IMR-90 (cell line): ENCODE measurements around the gene CARMIL1. TPM values are rescaled to one million over a fixed set of nuclear protein-coding genes. Genes with fewer than 3 reads are reported as not detected.

Experiments used
- ATAC-seq: fragments of 200-7000 bp; cut with Tn5 transposase; 2 replicates; pipeline ENCODE4 v1.9.1; 2020; ENCODE audit warnings: low read depth, mild to moderate bottlenecking, moderate library complexity
- BruUV-seq: library from RNA; stranded (reverse); fragments of 400-500 nt; replicated peaks from 2 replicates; lab custom pipeline; 2021; lab: Mats Ljungman, UMichigan
- CTCF ChIA-PET: fragments of 300-600 bp; formaldehyde crosslinking; extraction: SDS; loops from one replicate; lab custom pipeline; 2021; ENCODE audit warnings: antibody characterized with exemption; lab: Yijun Ruan, JAX
- POLR2A ChIA-PET: fragments of 300-600 bp; sonication (Branson Sonifier 250); formaldehyde crosslinking; loops from one replicate; lab custom pipeline; 2022; ENCODE audit warnings: antibody characterized with exemption; ENCODE audit not compliant: unreplicated experiment; lab: Charles Lee
- DNase-seq: peaks from one replicate; pipeline ENCODE4 v3.0.0; 2013
- H2AFZ ChIP-seq: replicated peaks from 2 replicates; pipeline ENCODE3; 2013; ENCODE audit warnings: low read length, mild to moderate bottlenecking; ENCODE audit not compliant: poor library complexity
- H2AK5ac ChIP-seq: 2 replicates; pipeline ENCODE4 v1.6.1; 2013; ENCODE audit warnings: low read depth, low read length, inconsistent platforms
- H2AK9ac ChIP-seq: replicated peaks from 2 replicates; pipeline ENCODE3; 2013; ENCODE audit warnings: mild to moderate bottlenecking, low read depth, low read length, moderate library complexity; ENCODE audit not compliant: poor library complexity
- H2BK120ac ChIP-seq: 2 replicates; pipeline ENCODE4 v1.6.1; 2013; ENCODE audit warnings: low read depth, low read length, inconsistent platforms
- H2BK15ac ChIP-seq: 3 replicates; pipeline ENCODE4 v1.6.1; 2013; ENCODE audit warnings: low read depth, low read length, inconsistent platforms
- H2BK20ac ChIP-seq: 2 replicates; pipeline ENCODE4 v1.6.1; 2013; ENCODE audit warnings: low read depth, mild to moderate bottlenecking, inconsistent platforms, low read length, moderate library complexity
- H2BK5ac ChIP-seq: 2 replicates; pipeline ENCODE4 v1.6.1; 2013; ENCODE audit warnings: mild to moderate bottlenecking, low read depth, low read length, inconsistent platforms; ENCODE audit not compliant: poor library complexity, severe bottlenecking
- H3K14ac ChIP-seq: replicated peaks from 2 replicates; pipeline ENCODE4 v1.6.1; 2013; ENCODE audit warnings: low read depth, low read length, inconsistent platforms
- H3K18ac ChIP-seq: 2 replicates; pipeline ENCODE4 v1.6.1; 2013; ENCODE audit warnings: low read depth, low read length, control low read depth
- H3K23ac ChIP-seq: 2 replicates; pipeline ENCODE4 v1.6.1; 2013; ENCODE audit warnings: low read depth, low read length, inconsistent platforms
- H3K27ac ChIP-seq: 2 replicates; pipeline ENCODE4 v1.5.1; 2013; ENCODE audit warnings: mild to moderate bottlenecking, control low read depth, low read length; ENCODE audit not compliant: insufficient read depth
- H3K27me3 ChIP-seq: 2 replicates; pipeline ENCODE4 v1.6.1; 2013; ENCODE audit warnings: low read length; ENCODE audit not compliant: control insufficient read depth, insufficient read depth
- H3K36me3 ChIP-seq: 2 replicates; pipeline ENCODE4 v1.6.1; 2013; ENCODE audit warnings: low read length, mixed read lengths; ENCODE audit not compliant: control insufficient read depth, insufficient read depth
- H3K4ac ChIP-seq: 2 replicates; pipeline ENCODE4 v1.6.1; 2013; ENCODE audit warnings: low read depth, low read length, inconsistent platforms
- H3K4me1 ChIP-seq: 2 replicates; pipeline ENCODE4 v1.6.1; 2013; ENCODE audit warnings: low read length, mixed read lengths; ENCODE audit not compliant: control insufficient read depth, insufficient read depth
- H3K4me2 ChIP-seq: 2 replicates; pipeline ENCODE4 v1.6.1; 2013; ENCODE audit warnings: low read depth, mild to moderate bottlenecking, control low read depth, low read length, moderate library complexity
- H3K4me3 ChIP-seq: 2 replicates; pipeline ENCODE4 v1.5.1; 2013; ENCODE audit warnings: low read depth, mild to moderate bottlenecking, control low read depth, low read length, moderate library complexity; ENCODE audit not compliant: insufficient read depth
- H3K56ac ChIP-seq: 2 replicates; pipeline ENCODE4 v1.6.1; 2013; ENCODE audit warnings: low read length, inconsistent platforms; ENCODE audit not compliant: insufficient read depth; ENCODE audit errors: extremely low read depth
- H3K79me1 ChIP-seq, 2 experiments: 2 replicates each; pipeline ENCODE4 v1.6.1; 2013; ENCODE audit warnings: low read length in 2 of 2, inconsistent platforms in 1 of 2, low read depth in 1 of 2
- H3K9ac ChIP-seq: 2 replicates; pipeline ENCODE4 v1.6.1; 2013; ENCODE audit warnings: low read depth, low read length, control low read depth
- H3K9me1 ChIP-seq: 2 replicates; pipeline ENCODE4 v1.6.1; 2013; ENCODE audit warnings: low read length, inconsistent platforms; ENCODE audit not compliant: insufficient read depth
- H3K9me3 ChIP-seq: 2 replicates; pipeline ENCODE4 v1.6.1; 2013; ENCODE audit warnings: low read length; ENCODE audit not compliant: control insufficient read depth, insufficient read depth
- H4K20me1 ChIP-seq: 2 replicates; pipeline ENCODE4 v1.6.1; 2013; ENCODE audit warnings: low read length, inconsistent platforms; ENCODE audit not compliant: insufficient read depth
- H4K5ac ChIP-seq: 2 replicates; pipeline ENCODE4 v1.6.1; 2013; ENCODE audit warnings: mild to moderate bottlenecking, low read depth, low read length, control low read depth
- H4K8ac ChIP-seq, 2 experiments: 2 replicates each; pipeline ENCODE4 v1.6.1; 2013; ENCODE audit warnings: low read depth in 2 of 2, low read length in 2 of 2, control low read depth in 1 of 2, inconsistent platforms in 1 of 2
- H4K91ac ChIP-seq: 2 replicates; pipeline ENCODE4 v1.6.1; 2013; ENCODE audit warnings: low read depth, low read length, inconsistent platforms; ENCODE audit not compliant: insufficient read depth
- CEBPB ChIP-seq: IDR thresholded peaks from 2 replicates; pipeline ENCODE4 v1.6.1; 2012; ENCODE audit warnings: low read depth, low read length, improper control_type of control experiment
- SMC3 ChIP-seq: fragments of 150-350 bp; IDR thresholded peaks from 2 replicates; pipeline ENCODE4 v1.6.1; 2016; ENCODE audit warnings: low read depth, mild to moderate bottlenecking, antibody characterized with exemption, low read length, moderate library complexity
- WGBS, 2 experiments: methylation state at CpG; one replicate each; pipeline versions ENCODE4 v1.1.5 to v1.1.7; 2013; ENCODE audit warnings: missing lambda C conversion rate in 2 of 2; ENCODE audit not compliant: insufficient read length in 1 of 2; ENCODE audit errors: extremely low coverage in 2 of 2; 5-methylcytosine and 5-hydroxymethylcytosine counted together
- dilution Hi-C: fragments of 300-500 bp; cut with HindIII; formaldehyde crosslinking; loops from one replicate; pipeline ENCODE4 v1.14.3; 2018; ENCODE audit warnings: low sequenced_read_pairs; ENCODE audit not compliant: unreplicated experiment
- in situ Hi-C: fragments of 300-500 bp; cut with MboI; formaldehyde crosslinking; loops from 3 replicates; pipeline ENCODE4 v1.14.3; 2019; ENCODE audit warnings: low sequenced_read_pairs, inconsistent platforms, mixed read lengths
- intact Hi-C: fragments of 100-400 bp; cut with micrococcal nuclease; formaldehyde crosslinking; loops from 2 replicates; pipeline ENCODE4 v1.10.0; 2022
- polyA plus RNA-seq, 3 experiments: library from polyadenylated mRNA; depleted of rRNA; stranded (reverse); fragments of >200 nt; gene quantifications; 2 replicates each; pipeline ENCODE4 v1.2.3, GENCODE V29; 2012; ENCODE audit warnings: low replicate concordance in 1 of 3
- total RNA-seq: library from RNA; depleted of rRNA; stranded (reverse); fragments of >200 nt; gene quantifications from 2 replicates; pipeline ENCODE4 v1.2.3, GENCODE V29; 2012

The CARMIL1 gene
- total and polyA plus RNA-seq, 2 of the 4 experiments (the other 2 are of a cell fraction), result 1.3 to 2.9 TPM

DNA sequence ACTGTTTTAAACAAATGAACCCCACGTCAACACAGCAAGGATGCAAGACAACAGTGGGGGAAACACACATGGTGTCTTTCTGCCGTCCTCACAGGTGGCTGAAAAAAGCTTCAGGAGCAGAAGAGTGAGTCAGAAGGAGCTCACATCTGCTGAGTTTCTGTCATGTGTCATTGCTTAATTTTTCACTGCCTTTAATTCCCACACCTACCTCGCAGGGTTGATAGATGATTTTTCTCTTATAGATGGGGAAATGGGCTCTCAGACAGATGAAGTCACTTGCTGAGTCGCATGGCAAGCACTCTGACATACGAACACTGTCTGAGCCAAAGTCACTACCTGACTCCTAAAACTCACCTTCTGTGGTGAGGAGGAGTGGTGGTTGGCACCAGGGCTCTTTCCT is 28.3 kb upstream of the CARMIL1 start:
- no peak for ATAC-seq
- H3K9ac ChIP-seq, result no peak overlapping the region
- H2BK20ac ChIP-seq, result no peak overlapping the region
- no peaks in the 10 kb centered on the region for H3K9me3 ChIP-seq
- H2AFZ ChIP-seq, result no peak overlapping the region
- DNase-seq, result peak; percentile 46
- no peak overlapping the region for H2AK5ac ChIP-seq
- H3K56ac ChIP-seq, result no peak overlapping the region
- no peaks in the 10 kb centered on the region for H3K27me3 ChIP-seq
- ChIA-PET POLR2A (no interaction called here), CTCF (interaction anchor here (0.6 to 1.6 kb wide), 2 partner anchors 27 to 243 kb away, joined by 3 to 4 read pairs; no protein-coding TSS in a partner anchor)
- no peak overlapping the region for H4K5ac ChIP-seq
- TF ChIP-seq CEBPB, result 0 out of 2 replicates have a peak, but pooled peaks have one; percentile 22
- TF ChIP-seq SMC3, result no peak
- no peak overlapping the region for H3K18ac ChIP-seq
- H3K4me2 ChIP-seq, result no peak overlapping the region
- no peak overlapping the region for H2AK9ac ChIP-seq
- H2BK15ac ChIP-seq, result no peak overlapping the region
- no peaks in the 10 kb centered on the region for H4K20me1 ChIP-seq
- dilution Hi-C loops, result no loop called here
- no peak overlapping the region for H3K23ac ChIP-seq
- no peaks in the 10 kb centered on the region for H3K9me1 ChIP-seq
- no peak overlapping the region for H4K91ac ChIP-seq
- H3K36me3 ChIP-seq, result no peaks in the 10 kb centered on the region
- no peaks in the 10 kb centered on the region for H3K4me1 ChIP-seq
- no peak overlapping the region for H3K27ac ChIP-seq
- H2BK120ac ChIP-seq, result no peak overlapping the region
- in situ Hi-C loops, result no loop called here
- no peaks in the 10 kb centered on the region for H3K79me1 ChIP-seq
- H3K14ac ChIP-seq, result no peak overlapping the region
- BruUV-seq, result no TSS peak
- intact Hi-C loops, result no loop called here
- H4K8ac ChIP-seq, result no peak overlapping the region
- no peak overlapping the region for H3K4me3 ChIP-seq
- no CpG with 5 or more reads among the region's 5 CpGs for whole genome bisulfite sequencing, 2 experiments
- no peak overlapping the region for H2BK5ac ChIP-seq
- H3K4ac ChIP-seq, result no peak overlapping the region
